Activated CD4-positive, alpha-beta memory T cell treated with anti-CD3 and anti-CD28 coated beads, Interleukin-2, amount 10 ng/mL, durations not matched to agents 7 days and 5 days (primary cell): ENCODE measurements around the gene KRTAP9-7. TPM values are rescaled to one million over a fixed set of nuclear protein-coding genes. Genes with fewer than 3 reads are reported as not detected.
"Not testable (repeated sequence)": the region's sequence is repeated elsewhere in the genome, so short reads cannot be mapped to it uniquely, and the experiment has no call there.

ENCODE experiments used
- CTCF ChIA-PET: fragments of 350-600 bp; sonication (Branson Sonifier 250); formaldehyde crosslinking; loops from one replicate; lab custom pipeline; 2021; ENCODE audit warnings: antibody characterized with exemption, inconsistent platforms; lab: Charles Lee
- POLR2A ChIA-PET: fragments of 350-600 bp; sonication (Branson Sonifier 250); formaldehyde crosslinking; loops from one replicate; lab custom pipeline; 2021; ENCODE audit warnings: antibody characterized with exemption; lab: Charles Lee
- DNase-seq: peaks from one replicate; pipeline ENCODE4 v3.0.0-alpha.2; 2020
- H3K27ac Mint-ChIP-seq: one replicate; pipeline ENCODE4 v1.8.0; 2021; ENCODE audit warnings: mild to moderate bottlenecking, mixed read lengths
- H3K27me3 Mint-ChIP-seq: one replicate; pipeline ENCODE4 v1.8.0; 2021; ENCODE audit warnings: mixed read lengths
- H3K36me3 Mint-ChIP-seq: one replicate; pipeline ENCODE4 v1.8.0; 2021; ENCODE audit warnings: low read depth, mixed read lengths
- H3K4me1 Mint-ChIP-seq: one replicate; pipeline ENCODE4 v1.8.0; 2021; ENCODE audit warnings: mixed read lengths
- H3K4me3 Mint-ChIP-seq: one replicate; pipeline ENCODE4 v1.8.0; 2021; ENCODE audit warnings: mild to moderate bottlenecking, mixed read lengths
- H3K9me3 Mint-ChIP-seq: one replicate; pipeline ENCODE4 v1.8.0; 2021; ENCODE audit warnings: mixed read lengths
- total RNA-seq, 2 experiments: library from RNA; stranded (reverse); gene quantifications; one replicate each; pipeline ENCODE4 v1.2.3, GENCODE V29; 2021

The KRTAP9-7 gene
- total RNA-seq, 2 experiments from 2014 or later: not detected

DNA sequence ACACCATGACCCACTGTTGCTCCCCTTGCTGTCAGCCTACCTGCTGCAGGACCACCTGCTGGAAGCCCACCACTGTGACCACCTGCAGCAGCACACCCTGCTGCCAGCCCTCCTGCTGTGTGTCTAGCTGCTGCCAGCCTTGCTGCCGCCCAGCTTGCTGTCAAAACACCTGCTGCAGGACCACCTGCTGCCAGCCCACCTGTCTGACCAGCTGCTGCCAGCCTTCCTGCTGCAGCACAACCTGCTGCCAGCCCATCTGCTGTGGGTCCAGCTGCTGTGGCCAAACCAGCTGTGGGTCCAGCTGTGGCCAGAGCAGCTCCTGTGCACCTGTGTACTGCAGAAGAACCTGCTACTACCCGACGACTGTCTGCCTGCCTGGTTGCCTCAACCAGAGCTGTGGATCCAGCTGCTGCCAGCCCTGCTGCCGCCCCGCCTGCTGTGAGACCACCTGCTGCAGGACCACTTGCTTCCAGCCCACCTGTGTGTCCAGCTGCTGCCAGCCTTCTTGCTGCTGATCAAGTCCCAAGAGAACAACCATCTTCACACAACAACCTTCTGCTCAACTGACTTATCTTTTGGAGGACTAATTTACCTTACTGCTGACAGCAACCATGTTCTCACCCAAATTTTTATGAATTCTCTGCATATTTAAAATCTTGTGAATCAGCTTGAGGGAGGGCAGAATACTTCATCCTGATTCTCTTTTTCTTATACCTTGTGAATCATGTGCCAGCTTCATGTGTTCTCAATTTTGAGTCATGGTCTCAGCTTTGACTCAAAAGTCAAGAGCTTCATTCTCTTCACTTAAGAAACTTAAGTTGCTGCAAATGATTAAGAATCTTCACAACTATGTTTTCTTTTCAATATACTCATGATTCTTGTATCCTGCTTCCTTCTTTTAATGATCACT, 19.9 kb upstream of the KRTAP9-7 start, which contains the start of gene KRTAP9-9:
Gene KRTAP9-9 (plus strand): TSS at position 4 of the 910 bp plus-strand sequence.
- DNase-seq, H3K4me3 Mint-ChIP-seq, H3K36me3 Mint-ChIP-seq, CTCF ChIA-PET, H3K27ac Mint-ChIP-seq, H3K9me3 Mint-ChIP-seq, POLR2A ChIA-PET, H3K4me1 Mint-ChIP-seq: not testable (repeated sequence)
- peaks cover 35% of the 10 kb centered on the region for H3K27me3 Mint-ChIP-seq

DNA sequence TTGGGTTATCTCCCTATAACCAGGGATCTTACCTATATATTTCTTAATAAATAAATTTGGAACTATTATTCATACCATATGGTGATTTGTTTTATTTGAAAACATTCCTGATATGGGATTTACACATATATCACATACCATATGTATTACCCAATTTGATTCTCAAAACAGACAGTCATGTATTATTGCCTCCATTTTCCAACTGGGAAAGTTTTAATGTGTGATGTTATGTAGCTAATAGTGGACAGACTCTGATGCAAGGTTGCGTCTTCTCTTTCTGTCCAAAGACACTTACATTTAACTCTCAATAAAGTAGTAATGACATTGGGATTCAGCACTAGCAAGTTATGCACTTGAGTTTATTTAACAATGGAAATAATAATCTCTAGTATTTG, 19.2 kb upstream of the KRTAP9-7 start:
- POLR2A ChIA-PET: no interaction called here
- Mint-ChIP-seq H3K36me3 (no peaks in the 10 kb centered on the region), H3K27me3 (peaks cover 40% of the 10 kb centered on the region), H3K27ac (no peak overlapping the region), H3K4me3 (no peak overlapping the region), H3K4me1 (no peaks in the 10 kb centered on the region), H3K9me3 (peaks cover 4% of the 10 kb centered on the region)
- CTCF ChIA-PET: no interaction called here
- DNase-seq: no peak

DNA sequence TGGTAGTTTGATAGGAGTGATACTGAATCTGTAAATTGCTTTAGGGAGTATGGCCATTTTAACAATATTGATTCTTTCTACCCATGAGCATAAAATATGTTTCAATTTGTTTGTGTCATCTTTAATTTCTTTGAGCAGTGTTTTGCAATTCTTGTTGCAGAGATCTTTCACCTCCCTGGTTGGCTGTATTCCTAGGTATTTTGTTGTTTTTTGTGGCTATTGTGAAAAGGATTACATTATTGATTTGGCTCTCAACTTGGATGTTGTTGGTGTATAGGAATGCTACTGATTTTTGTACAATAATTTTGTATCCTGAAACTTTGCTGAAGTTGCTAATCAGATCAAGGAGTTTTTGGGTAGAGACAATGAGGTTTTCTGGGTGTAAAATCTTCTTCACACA, 17.1 kb upstream of the KRTAP9-7 start:
- ChIA-PET POLR2A (no interaction called here), CTCF (no interaction called here)
- Mint-ChIP-seq H3K36me3 (no peaks in the 10 kb centered on the region), H3K4me1 (no peaks in the 10 kb centered on the region), H3K4me3 (no peak overlapping the region), H3K9me3 (peaks cover 4% of the 10 kb centered on the region), H3K27ac (no peak overlapping the region), H3K27me3 (peaks cover 41% of the 10 kb centered on the region)
- DNase-seq: no peak

DNA sequence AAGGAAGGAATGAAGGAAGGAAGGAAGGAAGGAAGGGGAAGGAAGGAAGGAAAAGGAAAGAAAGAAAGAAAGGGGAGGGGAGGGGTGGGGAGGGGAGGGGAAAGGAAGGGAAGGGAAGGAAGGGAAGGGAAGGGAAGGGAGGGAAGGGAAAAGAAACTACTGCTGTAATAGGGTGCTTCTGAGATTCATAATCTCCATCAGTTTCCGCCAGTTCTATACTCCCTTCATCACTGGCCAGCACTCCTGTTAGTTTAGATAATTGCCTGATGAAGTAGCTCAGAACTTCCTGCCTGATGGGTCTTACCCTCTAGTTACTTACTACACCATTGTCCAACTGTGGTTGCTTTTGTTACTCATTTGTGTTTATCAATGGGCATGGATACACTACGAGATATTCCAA, 12.3 kb upstream of the KRTAP9-7 start:
- Mint-ChIP-seq H3K36me3 (no peaks in the 10 kb centered on the region), H3K27ac (no peak overlapping the region), H3K9me3 (peaks cover 4% of the 10 kb centered on the region), H3K4me1 (no peaks in the 10 kb centered on the region), H3K27me3 (peaks cover 39% of the 10 kb centered on the region), H3K4me3 (no peak overlapping the region)
- no peak for DNase-seq
- POLR2A ChIA-PET: interaction anchor here (0.5 kb wide), 1 partner anchor 13 kb away, joined by 3 read pairs; no protein-coding TSS in a partner anchor
- CTCF ChIA-PET: no interaction called here

DNA sequence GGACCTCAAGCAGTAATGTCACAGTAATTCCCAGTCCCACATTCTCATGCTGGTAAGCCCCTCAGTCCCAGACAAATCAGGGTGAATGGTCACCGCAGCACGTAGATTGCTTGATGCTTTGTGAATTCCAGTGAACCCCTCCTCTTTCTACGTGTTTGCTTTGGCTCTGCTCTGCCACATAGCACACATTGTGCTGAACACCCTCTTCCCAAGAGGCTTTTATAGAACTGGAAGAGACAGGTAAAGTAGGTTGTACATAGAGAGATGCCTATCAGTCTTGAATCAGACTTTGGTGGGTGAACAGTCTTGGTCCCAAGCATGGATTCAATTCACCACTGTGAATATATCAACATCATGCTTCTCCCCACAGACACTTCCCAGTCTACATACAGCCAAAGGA, 10.9 kb upstream of the KRTAP9-7 start:
- H3K27me3 Mint-ChIP-seq: peaks cover 34% of the 10 kb centered on the region
- H3K4me1 Mint-ChIP-seq: no peaks in the 10 kb centered on the region
- peaks cover 4% of the 10 kb centered on the region for H3K9me3 Mint-ChIP-seq
- no peak overlapping the region for H3K4me3 Mint-ChIP-seq
- ChIA-PET POLR2A (no interaction called here), CTCF (no interaction called here)
- H3K27ac Mint-ChIP-seq: no peak overlapping the region
- DNase-seq: no peak
- H3K36me3 Mint-ChIP-seq: no peaks in the 10 kb centered on the region

DNA sequence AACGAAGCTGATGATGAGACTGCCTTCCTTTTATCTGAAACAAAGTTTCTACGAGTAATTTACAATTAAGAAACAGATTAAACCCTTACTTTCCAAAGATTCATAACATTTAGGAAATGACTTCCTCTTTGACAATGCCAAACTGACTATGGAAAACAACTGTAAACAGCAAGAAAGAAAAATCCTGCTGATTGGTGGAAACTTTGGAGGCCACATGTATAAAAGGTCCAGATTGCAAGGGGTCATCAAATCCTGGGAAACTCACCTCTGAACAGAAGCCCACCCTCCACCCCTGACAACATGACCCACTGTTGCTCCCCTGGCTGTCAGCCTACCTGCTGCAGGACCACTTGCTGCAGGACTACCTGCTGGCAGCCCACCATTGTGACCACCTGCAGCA, 10.4 kb upstream of the KRTAP9-7 start, which contains the start of gene KRTAP9-6:
Gene KRTAP9-6 (plus strand): TSS at position 301 of the 400 bp plus-strand sequence. CDS start 0 bp downstream, at position 301.
- no peak within 1 kb of the TSS for H3K27ac Mint-ChIP-seq
- peaks cover 2% of the 10 kb centered on the region for H3K9me3 Mint-ChIP-seq
- peaks cover 34% of the 10 kb centered on the region for H3K27me3 Mint-ChIP-seq
- no peak for DNase-seq
- H3K4me3 Mint-ChIP-seq: no peak within 1 kb of the TSS
- H3K36me3 Mint-ChIP-seq: no peaks in the 10 kb centered on the region
- CTCF ChIA-PET: no interaction called here
- POLR2A ChIA-PET: no interaction called here
- H3K4me1 Mint-ChIP-seq: no peaks in the 10 kb centered on the region

DNA sequence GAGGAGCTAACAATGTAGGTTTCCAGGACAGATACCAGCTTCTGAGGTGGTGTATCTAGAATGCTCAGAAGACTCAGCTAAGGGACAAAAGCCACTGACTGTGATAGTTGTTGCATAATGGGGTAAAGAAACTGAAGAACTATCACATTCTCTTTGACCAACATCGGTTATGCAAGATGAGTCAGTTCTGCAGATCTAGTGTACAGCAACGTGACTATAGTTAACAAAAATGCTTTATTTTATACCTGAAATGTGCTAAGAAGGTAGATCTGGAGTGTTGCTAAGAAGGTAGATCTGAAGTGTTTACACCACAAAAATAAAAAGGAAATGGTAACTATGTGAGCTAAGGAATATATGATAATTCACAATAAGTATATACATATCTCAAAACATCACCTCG, 7.8 kb upstream of the KRTAP9-7 start:
- H3K4me3 Mint-ChIP-seq: no peak overlapping the region
- H3K9me3 Mint-ChIP-seq: no peaks in the 10 kb centered on the region
- H3K27ac Mint-ChIP-seq: no peak overlapping the region
- H3K4me1 Mint-ChIP-seq: peaks cover 8% of the 10 kb centered on the region
- ChIA-PET POLR2A (no interaction called here), CTCF (no interaction called here)
- DNase-seq: no peak
- H3K36me3 Mint-ChIP-seq: no peaks in the 10 kb centered on the region
- peaks cover 19% of the 10 kb centered on the region for H3K27me3 Mint-ChIP-seq

DNA sequence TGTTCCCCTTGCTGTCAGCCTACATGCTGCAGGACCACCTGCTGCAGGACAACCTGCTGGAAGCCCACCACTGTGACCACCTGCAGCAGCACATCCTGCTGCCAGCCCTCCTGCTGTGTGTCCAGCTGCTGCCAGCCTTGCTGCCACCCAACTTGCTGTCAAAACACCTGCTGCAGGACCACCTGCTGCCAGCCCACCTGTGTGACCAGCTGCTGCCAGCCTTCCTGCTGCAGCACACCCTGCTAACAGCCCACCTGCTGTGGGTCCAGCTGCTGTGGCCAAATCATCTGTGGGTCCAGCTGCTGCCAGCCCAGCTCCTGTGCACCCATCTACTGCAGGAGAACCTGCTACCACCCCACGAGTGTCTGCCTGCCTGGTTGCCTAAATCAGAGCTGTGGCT, 4.2 kb upstream of the KRTAP9-7 start:
- H3K4me3 Mint-ChIP-seq, H3K27ac Mint-ChIP-seq, DNase-seq, H3K36me3 Mint-ChIP-seq, CTCF ChIA-PET, H3K9me3 Mint-ChIP-seq, H3K4me1 Mint-ChIP-seq, POLR2A ChIA-PET: not testable (repeated sequence)
- H3K27me3 Mint-ChIP-seq: peaks cover 16% of the 10 kb centered on the region

DNA sequence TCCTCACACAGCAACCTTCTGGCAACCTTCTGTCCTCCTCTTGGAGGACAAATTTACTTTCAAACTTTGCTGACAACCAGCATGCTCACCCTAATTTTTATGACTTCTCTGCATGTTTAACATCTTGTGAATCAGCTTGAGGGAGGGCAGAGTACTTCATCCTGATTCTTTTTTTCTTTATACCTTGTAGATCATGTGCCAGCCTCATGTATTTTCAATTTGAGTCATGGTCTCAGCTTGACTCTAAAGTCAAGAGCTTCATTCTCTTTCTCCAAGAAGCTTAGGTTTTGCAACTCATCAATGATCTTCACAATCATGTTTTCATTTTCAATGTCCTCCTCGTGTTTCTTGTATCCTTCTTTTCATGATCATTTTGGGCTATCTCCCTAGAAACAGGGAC, 3.6 kb upstream of the KRTAP9-7 start:
- Mint-ChIP-seq H3K27ac (no peak overlapping the region), H3K36me3 (no peaks in the 10 kb centered on the region), H3K4me1 (peaks cover 8% of the 10 kb centered on the region), H3K9me3 (no peaks in the 10 kb centered on the region), H3K4me3 (no peak overlapping the region), H3K27me3 (peaks cover 19% of the 10 kb centered on the region)
- no peak for DNase-seq
- ChIA-PET CTCF (no interaction called here), POLR2A (no interaction called here)

DNA sequence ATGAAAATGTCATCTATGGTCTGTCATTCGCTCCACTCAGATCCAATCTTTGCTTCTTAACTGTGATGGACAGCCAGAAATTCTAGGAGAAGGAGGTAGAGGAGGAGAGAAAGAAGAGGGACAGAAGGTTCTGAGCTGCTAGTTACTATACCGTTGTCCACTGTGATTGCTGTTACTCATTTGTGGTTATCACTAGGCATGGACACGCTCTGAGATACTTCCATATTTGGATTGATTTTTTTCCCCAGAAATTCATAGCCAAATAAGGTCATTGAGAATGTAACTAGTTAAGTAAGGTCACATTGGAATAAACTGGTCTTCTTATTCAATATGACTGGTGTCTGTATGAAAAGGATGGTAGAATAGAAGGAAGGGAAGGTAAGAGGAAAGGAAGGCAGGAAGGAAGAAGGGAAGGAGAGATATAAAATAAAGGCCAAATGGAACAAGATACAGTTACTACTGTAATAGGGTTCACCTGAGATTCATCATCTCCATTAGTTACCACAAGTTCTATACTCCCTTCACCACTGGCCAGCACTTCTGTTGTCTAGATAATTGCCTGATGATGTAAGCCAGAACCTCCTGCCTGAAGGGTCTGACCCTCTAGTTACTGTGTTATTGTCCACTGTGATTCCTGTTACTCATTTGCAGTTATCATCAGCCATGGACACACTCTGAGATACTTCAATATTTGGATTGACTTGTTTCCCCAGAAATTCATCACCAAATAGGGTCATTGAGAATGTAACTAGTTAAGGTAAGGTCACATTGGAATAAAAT, 2.9 kb downstream of the KRTAP9-7 start:
- no peak for DNase-seq
- H3K4me3 Mint-ChIP-seq: no peak overlapping the region
- H3K36me3 Mint-ChIP-seq: no peaks in the 10 kb centered on the region
- H3K9me3 Mint-ChIP-seq: peaks cover 1% of the 10 kb centered on the region
- peaks cover 10% of the 10 kb centered on the region for H3K27me3 Mint-ChIP-seq
- CTCF ChIA-PET: no interaction called here
- H3K4me1 Mint-ChIP-seq: no peaks in the 10 kb centered on the region
- H3K27ac Mint-ChIP-seq: no peak overlapping the region
- POLR2A ChIA-PET: interaction anchor here (0.8 kb wide), 1 partner anchor 412 kb away, joined by 3 read pairs; no protein-coding TSS in a partner anchor

DNA sequence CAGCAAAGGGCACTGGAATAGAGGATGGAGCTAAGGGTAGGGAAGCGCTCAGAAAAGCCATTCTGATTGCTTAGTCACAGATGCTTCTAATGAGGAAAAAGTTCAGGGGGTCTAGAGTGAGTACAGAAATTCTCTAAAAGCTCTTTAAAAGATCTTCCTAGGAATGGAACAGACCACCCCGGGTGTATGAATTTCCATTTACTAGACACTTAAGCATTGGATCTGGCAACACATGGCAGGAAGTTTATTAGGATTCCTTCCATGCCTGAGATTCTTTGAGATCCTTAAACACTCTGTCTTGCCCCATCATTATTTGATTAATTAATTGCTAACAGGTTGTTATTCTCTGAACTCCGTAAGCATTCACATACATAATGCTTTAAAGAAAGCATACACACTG, 8.5 kb downstream of the KRTAP9-7 start:
- Mint-ChIP-seq H3K9me3 (peaks cover 1% of the 10 kb centered on the region), H3K36me3 (no peaks in the 10 kb centered on the region), H3K27ac (no peak overlapping the region), H3K4me3 (no peak overlapping the region), H3K4me1 (no peaks in the 10 kb centered on the region), H3K27me3 (peaks cover 2% of the 10 kb centered on the region)
- CTCF ChIA-PET: no interaction called here
- DNase-seq: no peak
- POLR2A ChIA-PET: no interaction called here

DNA sequence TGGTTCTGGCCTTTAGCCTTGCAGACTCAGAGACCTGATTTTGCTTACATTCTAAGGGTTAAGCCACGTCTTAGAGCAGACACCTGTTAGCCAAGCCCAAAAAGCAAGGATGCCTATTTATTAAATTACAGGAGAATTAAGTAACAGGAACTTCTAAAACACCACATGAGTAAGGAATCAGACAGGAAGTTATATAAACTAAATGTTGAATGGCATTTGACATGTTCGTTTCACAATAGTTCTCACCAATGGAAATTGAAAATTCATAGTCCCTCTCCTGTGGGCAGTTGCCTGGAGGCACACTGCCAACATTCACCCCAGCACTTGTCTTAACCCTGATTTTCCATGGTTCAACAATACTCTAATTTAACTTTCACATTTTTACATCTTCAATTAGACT, 9.0 kb downstream of the KRTAP9-7 start:
- no peak for DNase-seq
- no peaks in the 10 kb centered on the region for H3K36me3 Mint-ChIP-seq
- ChIA-PET CTCF (no interaction called here), POLR2A (no interaction called here)
- peaks cover 1% of the 10 kb centered on the region for H3K9me3 Mint-ChIP-seq
- no peak overlapping the region for H3K4me3 Mint-ChIP-seq
- H3K4me1 Mint-ChIP-seq: no peaks in the 10 kb centered on the region
- H3K27me3 Mint-ChIP-seq: peaks cover 2% of the 10 kb centered on the region
- no peak overlapping the region for H3K27ac Mint-ChIP-seq

DNA sequence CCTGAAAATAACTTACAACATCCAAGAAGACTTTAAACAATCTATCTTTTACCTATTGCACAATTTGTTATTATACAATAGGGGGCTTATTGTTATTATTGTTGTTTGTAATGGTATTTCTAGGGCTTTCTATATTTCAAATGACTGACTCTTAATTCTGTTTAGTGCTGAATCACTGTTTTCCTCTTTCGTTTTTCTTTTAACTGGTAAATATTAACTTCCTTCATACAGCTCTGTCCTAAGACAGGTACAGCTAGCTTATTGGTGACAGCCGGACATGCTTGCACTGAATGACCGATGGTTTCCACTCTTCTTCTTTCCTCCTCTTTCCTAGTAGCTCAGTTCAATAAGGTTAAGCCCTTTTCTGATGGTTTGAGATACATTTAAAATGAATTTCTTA, 11.6 kb downstream of the KRTAP9-7 start:
- H3K4me1 Mint-ChIP-seq: no peaks in the 10 kb centered on the region
- H3K27me3 Mint-ChIP-seq: peaks cover 4% of the 10 kb centered on the region
- H3K36me3 Mint-ChIP-seq: no peaks in the 10 kb centered on the region
- no peak overlapping the region for H3K4me3 Mint-ChIP-seq
- DNase-seq: no peak
- no peak overlapping the region for H3K27ac Mint-ChIP-seq
- H3K9me3 Mint-ChIP-seq: no peaks in the 10 kb centered on the region
- ChIA-PET CTCF (no interaction called here), POLR2A (no interaction called here)
